HepG2 (cell line): ENCODE data around the gene EIF5. TPM values are rescaled to one million over a fixed set of nuclear protein-coding genes. Genes with fewer than 3 reads are reported as not detected.

Experiments
- AGO1 ChIP-seq: fragments of 200-400 bp; formaldehyde crosslinking; IDR thresholded peaks from 2 replicates; pipeline ENCODE4 v1.6.1; 2017; ENCODE audit warnings: mild to moderate bottlenecking, low read depth, low read length, moderate library complexity; ENCODE audit not compliant: poor library complexity, severe bottlenecking
- AHR ChIP-seq: IDR thresholded peaks from 2 replicates; pipeline ENCODE4 v1.6.1; 2018; ENCODE audit warnings: missing genetic modification reagents, missing compliant biosample characterization
- FOXA3 ChIP-seq: IDR thresholded peaks from 2 replicates; pipeline ENCODE4 v1.6.1; 2016; ENCODE audit warnings: missing genetic modification reagents, missing compliant biosample characterization
- HNRNPL ChIP-seq: fragments of 200-400 bp; formaldehyde crosslinking; IDR thresholded peaks from 2 replicates; pipeline ENCODE4 v1.6.1; 2017; ENCODE audit warnings: mild to moderate bottlenecking, low read depth, low read length
- MIXL1 ChIP-seq: IDR thresholded peaks from 2 replicates; pipeline ENCODE4 v1.6.1; 2016
- NCOR1 ChIP-seq: fragments of 200-600 bp; sonication (generic); IDR thresholded peaks from 2 replicates; pipeline ENCODE4 v1.7.0; 2017; ENCODE audit warnings: antibody characterized with exemption, low read length, borderline replicate concordance
- NR1H2 ChIP-seq: sonication (generic); formaldehyde crosslinking; IDR thresholded peaks from 2 replicates; pipeline ENCODE4 v1.8.1; 2022; ENCODE audit warnings: low read depth, missing genetic modification reagents, borderline replicate concordance
- RXRB ChIP-seq: IDR thresholded peaks from 2 replicates; pipeline ENCODE4 v1.6.1; 2016; ENCODE audit warnings: borderline replicate concordance, missing genetic modification reagents, missing compliant biosample characterization
- SAP130 ChIP-seq: IDR thresholded peaks from 2 replicates; pipeline ENCODE4 v1.6.1; 2016; ENCODE audit warnings: low read depth
- TAF1 ChIP-seq: sonication (generic); formaldehyde crosslinking; IDR thresholded peaks from 2 replicates; pipeline ENCODE4 v1.4.0; 2020; ENCODE audit warnings: missing genetic modification reagents
- ZNF101 ChIP-seq: sonication (generic); formaldehyde crosslinking; IDR thresholded peaks from 2 replicates; pipeline ENCODE4 v1.4.0; 2020; ENCODE audit warnings: mild to moderate bottlenecking, low read depth, missing genetic modification reagents, borderline replicate concordance
- ZNF20 ChIP-seq: sonication (generic); formaldehyde crosslinking; IDR thresholded peaks from 2 replicates; pipeline ENCODE4 v1.4.0; 2020; ENCODE audit warnings: mild to moderate bottlenecking, moderate library complexity, missing genetic modification reagents
- ZNF24 ChIP-seq: fragments of 450-650 bp; IDR thresholded peaks from 2 replicates; pipeline ENCODE4 v1.6.1; 2017; ENCODE audit warnings: antibody characterized with exemption, mild to moderate bottlenecking
- polyA plus RNA-seq, 8 experiments: library from polyadenylated mRNA; depleted of rRNA in 3 of 8; stranded (reverse) in 7 of 8; unstranded in 1 of 8; fragments of >200 nt; fragmentation: Illumina TruSeq in 4 of 8; extraction: Trizol in 4 of 8; gene quantifications; 2 replicates each; pipeline versions ENCODE4 v1.2.1 to v1.2.3, GENCODE V29; 2011 to 2016; ENCODE audit warnings: low read depth in 4 of 8, missing spikeins in 1 of 8, mixed read lengths in 1 of 8; ENCODE audit not compliant: insufficient read depth in 1 of 8
- total RNA-seq, 5 experiments: library from RNA; depleted of rRNA; stranded (reverse); fragments of >200 nt; fragmentation: Illumina TruSeq; extraction: Trizol; gene quantifications; 2 replicates each; pipeline ENCODE4 v1.2.3, GENCODE V29; 2016; ENCODE audit warnings: low read depth in 1 of 5
- TF ChIP-seq, protein P1 (sequence below): IDR thresholded peaks from 2 replicates; pipeline ENCODE4 v1.4.0; 2020; ENCODE audit warnings: mild to moderate bottlenecking, missing genetic modification reagents
- TF ChIP-seq, protein P2 (sequence below): sonication (generic); formaldehyde crosslinking; IDR thresholded peaks from 2 replicates; pipeline ENCODE4 v1.4.0; 2020; ENCODE audit warnings: mild to moderate bottlenecking, missing genetic modification reagents, borderline replicate concordance
- TF ChIP-seq, protein P3 (sequence below): sonication (generic); formaldehyde crosslinking; IDR thresholded peaks from 2 replicates; pipeline ENCODE4 v1.8.1; 2023; ENCODE audit warnings: missing genetic modification reagents, mild to moderate bottlenecking, borderline replicate concordance
- TF ChIP-seq, protein P4 (sequence below): sonication (generic); formaldehyde crosslinking; IDR thresholded peaks from 2 replicates; pipeline ENCODE4 v1.4.0; 2020; ENCODE audit warnings: missing genetic modification reagents
- TF ChIP-seq, protein P5 (sequence below): sonication (generic); formaldehyde crosslinking; conservative IDR thresholded peaks from 2 replicates; pipeline ENCODE4 v1.4.0; 2020; ENCODE audit warnings: missing genetic modification reagents

The EIF5 gene
- total and polyA plus RNA-seq, 2 of the 13 experiments (the other 11 are each of a cell fraction or from before 2014, with no cell fraction given): 189 to 281 TPM

DNA sequence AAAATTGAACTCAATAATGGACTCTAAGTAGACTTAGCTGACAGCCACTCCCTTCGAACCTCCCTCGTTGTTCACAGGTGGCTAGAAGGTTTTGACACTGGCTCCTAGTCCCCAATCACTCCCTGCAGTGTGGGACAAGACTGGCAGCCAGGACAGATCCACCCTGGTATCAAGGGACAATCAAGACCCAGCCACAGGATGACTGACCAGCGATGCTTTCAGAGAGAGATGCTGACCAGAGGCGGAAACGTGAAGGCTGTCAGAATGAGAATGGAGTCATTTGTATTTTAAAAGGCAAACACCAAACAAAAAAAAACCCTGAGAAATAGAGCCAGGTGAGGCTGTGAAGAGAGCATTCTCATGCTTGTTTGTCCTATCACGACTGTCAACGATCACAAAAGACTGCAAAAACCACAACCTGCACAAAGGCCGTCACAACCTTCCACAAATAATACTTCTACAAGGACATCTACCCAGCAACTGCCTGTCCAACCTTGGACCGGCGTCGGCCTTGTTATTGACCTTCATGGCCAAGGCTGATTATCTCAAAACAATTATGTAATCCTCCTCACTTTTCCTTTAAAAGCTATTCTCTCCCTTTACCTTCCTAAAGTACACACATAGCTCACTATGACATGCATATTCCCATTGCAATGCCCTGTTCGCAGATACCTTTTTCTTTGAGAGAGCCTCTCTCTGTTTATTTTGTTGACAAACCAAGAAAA lies 13.2 kb downstream of the EIF5 start (continued):
- TF ChIP-seq, protein P1, sequence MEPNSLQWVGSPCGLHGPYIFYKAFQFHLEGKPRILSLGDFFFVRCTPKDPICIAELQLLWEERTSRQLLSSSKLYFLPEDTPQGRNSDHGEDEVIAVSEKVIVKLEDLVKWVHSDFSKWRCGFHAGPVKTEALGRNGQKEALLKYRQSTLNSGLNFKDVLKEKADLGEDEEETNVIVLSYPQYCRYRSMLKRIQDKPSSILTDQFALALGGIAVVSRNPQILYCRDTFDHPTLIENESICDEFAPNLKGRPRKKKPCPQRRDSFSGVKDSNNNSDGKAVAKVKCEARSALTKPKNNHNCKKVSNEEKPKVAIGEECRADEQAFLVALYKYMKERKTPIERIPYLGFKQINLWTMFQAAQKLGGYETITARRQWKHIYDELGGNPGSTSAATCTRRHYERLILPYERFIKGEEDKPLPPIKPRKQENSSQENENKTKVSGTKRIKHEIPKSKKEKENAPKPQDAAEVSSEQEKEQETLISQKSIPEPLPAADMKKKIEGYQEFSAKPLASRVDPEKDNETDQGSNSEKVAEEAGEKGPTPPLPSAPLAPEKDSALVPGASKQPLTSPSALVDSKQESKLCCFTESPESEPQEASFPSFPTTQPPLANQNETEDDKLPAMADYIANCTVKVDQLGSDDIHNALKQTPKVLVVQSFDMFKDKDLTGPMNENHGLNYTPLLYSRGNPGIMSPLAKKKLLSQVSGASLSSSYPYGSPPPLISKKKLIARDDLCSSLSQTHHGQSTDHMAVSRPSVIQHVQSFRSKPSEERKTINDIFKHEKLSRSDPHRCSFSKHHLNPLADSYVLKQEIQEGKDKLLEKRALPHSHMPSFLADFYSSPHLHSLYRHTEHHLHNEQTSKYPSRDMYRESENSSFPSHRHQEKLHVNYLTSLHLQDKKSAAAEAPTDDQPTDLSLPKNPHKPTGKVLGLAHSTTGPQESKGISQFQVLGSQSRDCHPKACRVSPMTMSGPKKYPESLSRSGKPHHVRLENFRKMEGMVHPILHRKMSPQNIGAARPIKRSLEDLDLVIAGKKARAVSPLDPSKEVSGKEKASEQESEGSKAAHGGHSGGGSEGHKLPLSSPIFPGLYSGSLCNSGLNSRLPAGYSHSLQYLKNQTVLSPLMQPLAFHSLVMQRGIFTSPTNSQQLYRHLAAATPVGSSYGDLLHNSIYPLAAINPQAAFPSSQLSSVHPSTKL: peak; percentile 92
- TF ChIP-seq, protein P2, sequence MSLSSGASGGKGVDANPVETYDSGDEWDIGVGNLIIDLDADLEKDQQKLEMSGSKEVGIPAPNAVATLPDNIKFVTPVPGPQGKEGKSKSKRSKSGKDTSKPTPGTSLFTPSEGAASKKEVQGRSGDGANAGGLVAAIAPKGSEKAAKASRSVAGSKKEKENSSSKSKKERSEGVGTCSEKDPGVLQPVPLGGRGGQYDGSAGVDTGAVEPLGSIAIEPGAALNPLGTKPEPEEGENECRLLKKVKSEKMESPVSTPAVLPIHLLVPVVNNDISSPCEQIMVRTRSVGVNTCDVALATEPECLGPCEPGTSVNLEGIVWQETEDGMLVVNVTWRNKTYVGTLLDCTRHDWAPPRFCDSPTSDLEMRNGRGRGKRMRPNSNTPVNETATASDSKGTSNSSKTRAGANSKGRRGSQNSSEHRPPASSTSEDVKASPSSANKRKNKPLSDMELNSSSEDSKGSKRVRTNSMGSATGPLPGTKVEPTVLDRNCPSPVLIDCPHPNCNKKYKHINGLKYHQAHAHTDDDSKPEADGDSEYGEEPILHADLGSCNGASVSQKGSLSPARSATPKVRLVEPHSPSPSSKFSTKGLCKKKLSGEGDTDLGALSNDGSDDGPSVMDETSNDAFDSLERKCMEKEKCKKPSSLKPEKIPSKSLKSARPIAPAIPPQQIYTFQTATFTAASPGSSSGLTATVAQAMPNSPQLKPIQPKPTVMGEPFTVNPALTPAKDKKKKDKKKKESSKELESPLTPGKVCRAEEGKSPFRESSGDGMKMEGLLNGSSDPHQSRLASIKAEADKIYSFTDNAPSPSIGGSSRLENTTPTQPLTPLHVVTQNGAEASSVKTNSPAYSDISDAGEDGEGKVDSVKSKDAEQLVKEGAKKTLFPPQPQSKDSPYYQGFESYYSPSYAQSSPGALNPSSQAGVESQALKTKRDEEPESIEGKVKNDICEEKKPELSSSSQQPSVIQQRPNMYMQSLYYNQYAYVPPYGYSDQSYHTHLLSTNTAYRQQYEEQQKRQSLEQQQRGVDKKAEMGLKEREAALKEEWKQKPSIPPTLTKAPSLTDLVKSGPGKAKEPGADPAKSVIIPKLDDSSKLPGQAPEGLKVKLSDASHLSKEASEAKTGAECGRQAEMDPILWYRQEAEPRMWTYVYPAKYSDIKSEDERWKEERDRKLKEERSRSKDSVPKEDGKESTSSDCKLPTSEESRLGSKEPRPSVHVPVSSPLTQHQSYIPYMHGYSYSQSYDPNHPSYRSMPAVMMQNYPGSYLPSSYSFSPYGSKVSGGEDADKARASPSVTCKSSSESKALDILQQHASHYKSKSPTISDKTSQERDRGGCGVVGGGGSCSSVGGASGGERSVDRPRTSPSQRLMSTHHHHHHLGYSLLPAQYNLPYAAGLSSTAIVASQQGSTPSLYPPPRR (CRISPR knock-in tag): no peak
- TF ChIP-seq AGO1 (no peak), RXRB (peak; percentile 51), ZNF20 (no peak), FOXA3 (CRISPR knock-in tag) (peak; percentile 38; the same call in 1 of the 2 replicates), HNRNPL (no peak), TAF1 (no peak), MIXL1 (CRISPR knock-in tag) (peak; percentile 50; the same call in 1 of the 2 replicates), SAP130 (CRISPR knock-in tag) (peak; percentile 47; the same call in 1 of the 2 replicates), ZNF24 (no peak), ZNF101 (CRISPR knock-in tag) (no peak), NR1H2 (CRISPR knock-in tag) (no peak), NCOR1 (0 out of 2 replicates have a peak, but pooled peaks have one; percentile 22), AHR (no peak)
- TF ChIP-seq, protein P3, sequence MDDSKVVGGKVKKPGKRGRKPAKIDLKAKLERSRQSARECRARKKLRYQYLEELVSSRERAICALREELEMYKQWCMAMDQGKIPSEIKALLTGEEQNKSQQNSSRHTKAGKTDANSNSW (CRISPR knock-in tag): no peak
- TF ChIP-seq, protein P4, sequence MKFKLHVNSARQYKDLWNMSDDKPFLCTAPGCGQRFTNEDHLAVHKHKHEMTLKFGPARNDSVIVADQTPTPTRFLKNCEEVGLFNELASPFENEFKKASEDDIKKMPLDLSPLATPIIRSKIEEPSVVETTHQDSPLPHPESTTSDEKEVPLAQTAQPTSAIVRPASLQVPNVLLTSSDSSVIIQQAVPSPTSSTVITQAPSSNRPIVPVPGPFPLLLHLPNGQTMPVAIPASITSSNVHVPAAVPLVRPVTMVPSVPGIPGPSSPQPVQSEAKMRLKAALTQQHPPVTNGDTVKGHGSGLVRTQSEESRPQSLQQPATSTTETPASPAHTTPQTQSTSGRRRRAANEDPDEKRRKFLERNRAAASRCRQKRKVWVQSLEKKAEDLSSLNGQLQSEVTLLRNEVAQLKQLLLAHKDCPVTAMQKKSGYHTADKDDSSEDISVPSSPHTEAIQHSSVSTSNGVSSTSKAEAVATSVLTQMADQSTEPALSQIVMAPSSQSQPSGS: no peak
- TF ChIP-seq, protein P5, sequence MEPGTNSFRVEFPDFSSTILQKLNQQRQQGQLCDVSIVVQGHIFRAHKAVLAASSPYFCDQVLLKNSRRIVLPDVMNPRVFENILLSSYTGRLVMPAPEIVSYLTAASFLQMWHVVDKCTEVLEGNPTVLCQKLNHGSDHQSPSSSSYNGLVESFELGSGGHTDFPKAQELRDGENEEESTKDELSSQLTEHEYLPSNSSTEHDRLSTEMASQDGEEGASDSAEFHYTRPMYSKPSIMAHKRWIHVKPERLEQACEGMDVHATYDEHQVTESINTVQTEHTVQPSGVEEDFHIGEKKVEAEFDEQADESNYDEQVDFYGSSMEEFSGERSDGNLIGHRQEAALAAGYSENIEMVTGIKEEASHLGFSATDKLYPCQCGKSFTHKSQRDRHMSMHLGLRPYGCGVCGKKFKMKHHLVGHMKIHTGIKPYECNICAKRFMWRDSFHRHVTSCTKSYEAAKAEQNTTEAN (CRISPR knock-in tag): no peak
